PC-3 (cell line): ENCODE data around the gene MAP3K7CL. TPM values are rescaled to one million over a fixed set of nuclear protein-coding genes. Genes with fewer than 3 reads are reported as not detected.

Experiments used
- ATAC-seq: fragments of 200-7000 bp; cut with Tn5 transposase; 2 replicates; pipeline ENCODE4 v1.9.1; 2020; ENCODE audit warnings: mild to moderate bottlenecking, moderate library complexity
- Bru-seq: library from RNA; stranded (reverse); fragments of 400-500 nt; gene quantifications from one replicate; lab custom pipeline; 2021; lab: Mats Ljungman, UMichigan
- BruChase-seq, 2 experiments: library from RNA; stranded (reverse); fragments of 400-500 nt; gene quantifications; one replicate each; lab custom pipeline; 2021; lab: Mats Ljungman, UMichigan
- BruUV-seq: library from RNA; stranded (reverse); fragments of 400-500 nt; replicated peaks from 2 replicates; lab custom pipeline; 2021; lab: Mats Ljungman, UMichigan
- CTCF ChIA-PET: fragments of 300-600 bp; sonication (Branson Sonifier 250); formaldehyde crosslinking; loops from one replicate; lab custom pipeline; 2022; ENCODE audit warnings: antibody characterized with exemption; lab: Charles Lee
- POLR2A ChIA-PET: fragments of 300-600 bp; sonication (Branson Sonifier 250); formaldehyde crosslinking; loops from one replicate; lab custom pipeline; 2022; ENCODE audit warnings: antibody characterized with exemption; ENCODE audit not compliant: unreplicated experiment; lab: Charles Lee
- DNase-seq: peaks from one replicate; pipeline ENCODE4 v3.0.0-alpha.2; 2015
- H2AFZ ChIP-seq: fragments of 300-600 bp; sonication (generic); 2 replicates; pipeline ENCODE4 v1.6.0; 2016; ENCODE audit warnings: antibody characterized with exemption, low read length
- H3F3A ChIP-seq: fragments of 300-600 bp; sonication (generic); one replicate; pipeline ENCODE4 v1.6.0; 2017; ENCODE audit warnings: antibody characterized with exemption, low read length, control low read depth, mild to moderate bottlenecking; ENCODE audit not compliant: unreplicated experiment
- H3K27ac ChIP-seq: fragments of 300-600 bp; sonication (generic); 2 replicates; pipeline ENCODE4 v1.5.1; 2016; ENCODE audit warnings: mild to moderate bottlenecking, low read length
- H3K27me3 ChIP-seq: fragments of 300-600 bp; sonication (generic); 2 replicates; pipeline ENCODE4 v1.6.1; 2016; ENCODE audit warnings: low read length, mixed read lengths
- H3K36me3 ChIP-seq: fragments of 300-600 bp; sonication (generic); 2 replicates; pipeline ENCODE4 v1.6.1; 2016; ENCODE audit warnings: low read depth, mixed run types, low read length, mixed read lengths
- H3K4me1 ChIP-seq: fragments of 300-600 bp; sonication (generic); 2 replicates; pipeline ENCODE4 v1.5.1; 2016; ENCODE audit warnings: low read length; ENCODE audit not compliant: insufficient read depth
- H3K4me2 ChIP-seq: fragments of 300-600 bp; sonication (generic); 2 replicates; pipeline ENCODE4 v1.6.0; 2016; ENCODE audit warnings: low read length
- H3K4me3 ChIP-seq: fragments of 300-600 bp; sonication (generic); 2 replicates; pipeline ENCODE4 v1.5.1; 2016; ENCODE audit warnings: mild to moderate bottlenecking, low read length, mixed read lengths
- H3K79me2 ChIP-seq: fragments of 300-600 bp; sonication (generic); 2 replicates; pipeline ENCODE4 v1.6.1; 2017; ENCODE audit warnings: low read length, mixed read lengths
- H3K9ac ChIP-seq: fragments of 300-600 bp; sonication (generic); 2 replicates; pipeline ENCODE4 v1.6.0; 2016; ENCODE audit warnings: mild to moderate bottlenecking, low read length
- H3K9me2 ChIP-seq: fragments of 300-600 bp; sonication (generic); replicated peaks from 2 replicates; pipeline ENCODE4 v1.6.1; 2016; ENCODE audit warnings: mixed run types, low read length, mixed read lengths
- H3K9me3 ChIP-seq: fragments of 300-600 bp; sonication (generic); 2 replicates; pipeline ENCODE4 v1.6.1; 2016; ENCODE audit warnings: low read length, mixed read lengths
- H4K20me1 ChIP-seq: fragments of 300-600 bp; sonication (generic); 2 replicates; pipeline ENCODE4 v1.6.1; 2016; ENCODE audit warnings: low read length, mixed read lengths
- EZH2 ChIP-seq: fragments of 300-600 bp; sonication (generic); IDR thresholded peaks from one replicate; pipeline ENCODE4 v1.6.1; 2017; ENCODE audit warnings: antibody characterized with exemption, mild to moderate bottlenecking, low read length; ENCODE audit not compliant: unreplicated experiment
- EZH2phosphoT487 ChIP-seq: fragments of 300-600 bp; sonication (generic); IDR thresholded peaks from 2 replicates; pipeline ENCODE4 v1.6.1; 2018; ENCODE audit warnings: mild to moderate bottlenecking, antibody characterized with exemption, low read length, borderline replicate concordance
- intact Hi-C: fragments of 100-400 bp; cut with micrococcal nuclease; formaldehyde crosslinking; loops from 2 replicates; pipeline ENCODE4 v1.9.0; 2023
- long read RNA-seq: library from polyadenylated mRNA; unstranded; transcript quantifications from one replicate; pipeline ENCODE4 v2.0.0, GENCODE V29; 2021; ENCODE audit not compliant: unreplicated experiment
- total RNA-seq: library from RNA; depleted of rRNA; stranded (reverse); fragments of >200 nt; gene quantifications from 2 replicates; pipeline ENCODE4 v1.2.3, GENCODE V29; 2014; rRNA removed
- TF ChIP-seq, protein P1 (sequence below): fragments of 300-600 bp; sonication (generic); conservative IDR thresholded peaks from 2 replicates; pipeline ENCODE4 v1.5.1; 2017; ENCODE audit warnings: antibody characterized with exemption, low read depth, mild to moderate bottlenecking, low read length

MAP3K7CL gene, protein sequence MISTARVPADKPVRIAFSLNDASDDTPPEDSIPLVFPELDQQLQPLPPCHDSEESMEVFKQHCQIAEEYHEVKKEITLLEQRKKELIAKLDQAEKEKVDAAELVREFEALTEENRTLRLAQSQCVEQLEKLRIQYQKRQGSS
- total RNA-seq (0.46 and 1.3 TPM in 2 replicates), Bru-seq, nascent RNA (percentile 47 among the genes with signal in this experiment), BruChase-seq, experiment 1, labeled RNA remaining after a 6-hour chase (percentile 37 among the genes with signal in this experiment), BruChase-seq, experiment 2, labeled RNA remaining after a 2-hour chase (percentile 51 among the genes with signal in this experiment)
- long read RNA-seq, partial matches to known transcripts, result 0 of 3 reads
- long read RNA-seq, other reads (novel, unspliced or antisense), result 2 of 3 reads

DNA sequence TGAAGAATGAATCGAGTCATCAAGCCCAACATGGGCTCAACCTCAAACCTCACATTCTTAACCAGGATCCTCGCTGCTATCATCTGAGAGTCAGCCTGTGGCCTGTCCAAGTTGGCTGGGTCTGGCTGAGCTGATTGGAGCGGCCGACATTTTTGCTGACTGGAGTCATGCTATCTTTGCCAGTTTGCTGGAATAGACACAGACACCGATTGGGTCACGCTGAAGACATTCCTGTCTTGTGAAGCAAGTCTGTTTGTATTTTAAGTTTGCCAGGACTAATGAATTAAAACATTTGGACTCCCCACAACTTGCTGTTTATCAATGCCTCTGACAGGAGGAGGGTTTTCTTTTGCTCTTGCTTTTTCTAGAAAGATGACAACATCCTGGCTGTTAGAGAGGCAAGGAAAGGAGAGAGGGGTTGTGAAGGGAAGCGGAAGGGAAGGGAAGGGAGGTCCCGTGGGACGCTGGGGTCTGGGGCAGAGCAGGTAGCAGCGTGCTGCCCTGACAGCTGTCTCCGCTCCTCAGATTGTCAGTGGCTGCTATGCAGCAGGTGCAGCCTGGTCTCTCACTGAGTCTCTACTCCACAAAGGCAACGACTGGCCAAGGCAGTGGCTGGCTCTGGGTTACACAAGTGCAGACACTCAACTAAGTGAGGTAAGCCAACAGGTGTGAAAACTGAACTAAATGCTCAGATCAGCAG, at the start of gene MAP3K7CL:
Gene MAP3K7CL (plus strand): TSS at position 375 of the 700 bp plus-strand sequence. CDS start 2,701 bp downstream, outside the sequence.
- H4K20me1 ChIP-seq, result no peaks in the 10 kb centered on the region
- no peaks in the 10 kb centered on the region for H3K79me2 ChIP-seq
- ChIA-PET CTCF (no interaction called here), POLR2A (interaction anchor here (0.5 kb wide), 1 partner anchor 312 kb away, joined by 4 read pairs; no protein-coding TSS in a partner anchor)
- no peak within 1 kb of the TSS for H3K9ac ChIP-seq
- H3K9me2 ChIP-seq, result 0 out of 2 replicates have a peak, but pooled peaks cover 2% of the 10 kb centered on the region
- H3K9me3 ChIP-seq, result no peaks in the 10 kb centered on the region
- no peaks in the 10 kb centered on the region for H3F3A ChIP-seq
- no TSS peak for BruUV-seq
- peaks cover 11% of the 10 kb centered on the region for H3K4me1 ChIP-seq
- intact Hi-C loops, result no loop called here
- H3K4me2 ChIP-seq, result peak within 1 kb of the TSS; percentile 54
- no peaks in the 10 kb centered on the region for H3K36me3 ChIP-seq
- ATAC-seq (peak; percentile 96), DNase-seq (peak; percentile 83)
- H2AFZ ChIP-seq, result peak within 1 kb of the TSS; percentile 75
- H3K4me3 ChIP-seq, result 0 out of 2 replicates have a peak within 1 kb of the TSS, but pooled peaks have one; percentile 9
- no peaks in the 10 kb centered on the region for H3K27me3 ChIP-seq
- TF ChIP-seq, protein P1, sequence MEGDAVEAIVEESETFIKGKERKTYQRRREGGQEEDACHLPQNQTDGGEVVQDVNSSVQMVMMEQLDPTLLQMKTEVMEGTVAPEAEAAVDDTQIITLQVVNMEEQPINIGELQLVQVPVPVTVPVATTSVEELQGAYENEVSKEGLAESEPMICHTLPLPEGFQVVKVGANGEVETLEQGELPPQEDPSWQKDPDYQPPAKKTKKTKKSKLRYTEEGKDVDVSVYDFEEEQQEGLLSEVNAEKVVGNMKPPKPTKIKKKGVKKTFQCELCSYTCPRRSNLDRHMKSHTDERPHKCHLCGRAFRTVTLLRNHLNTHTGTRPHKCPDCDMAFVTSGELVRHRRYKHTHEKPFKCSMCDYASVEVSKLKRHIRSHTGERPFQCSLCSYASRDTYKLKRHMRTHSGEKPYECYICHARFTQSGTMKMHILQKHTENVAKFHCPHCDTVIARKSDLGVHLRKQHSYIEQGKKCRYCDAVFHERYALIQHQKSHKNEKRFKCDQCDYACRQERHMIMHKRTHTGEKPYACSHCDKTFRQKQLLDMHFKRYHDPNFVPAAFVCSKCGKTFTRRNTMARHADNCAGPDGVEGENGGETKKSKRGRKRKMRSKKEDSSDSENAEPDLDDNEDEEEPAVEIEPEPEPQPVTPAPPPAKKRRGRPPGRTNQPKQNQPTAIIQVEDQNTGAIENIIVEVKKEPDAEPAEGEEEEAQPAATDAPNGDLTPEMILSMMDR, result no peak
- TF ChIP-seq EZH2, result no peak
- H3K27ac ChIP-seq, result no peak within 1 kb of the TSS; the same call in 1 of the 2 replicates

DNA sequence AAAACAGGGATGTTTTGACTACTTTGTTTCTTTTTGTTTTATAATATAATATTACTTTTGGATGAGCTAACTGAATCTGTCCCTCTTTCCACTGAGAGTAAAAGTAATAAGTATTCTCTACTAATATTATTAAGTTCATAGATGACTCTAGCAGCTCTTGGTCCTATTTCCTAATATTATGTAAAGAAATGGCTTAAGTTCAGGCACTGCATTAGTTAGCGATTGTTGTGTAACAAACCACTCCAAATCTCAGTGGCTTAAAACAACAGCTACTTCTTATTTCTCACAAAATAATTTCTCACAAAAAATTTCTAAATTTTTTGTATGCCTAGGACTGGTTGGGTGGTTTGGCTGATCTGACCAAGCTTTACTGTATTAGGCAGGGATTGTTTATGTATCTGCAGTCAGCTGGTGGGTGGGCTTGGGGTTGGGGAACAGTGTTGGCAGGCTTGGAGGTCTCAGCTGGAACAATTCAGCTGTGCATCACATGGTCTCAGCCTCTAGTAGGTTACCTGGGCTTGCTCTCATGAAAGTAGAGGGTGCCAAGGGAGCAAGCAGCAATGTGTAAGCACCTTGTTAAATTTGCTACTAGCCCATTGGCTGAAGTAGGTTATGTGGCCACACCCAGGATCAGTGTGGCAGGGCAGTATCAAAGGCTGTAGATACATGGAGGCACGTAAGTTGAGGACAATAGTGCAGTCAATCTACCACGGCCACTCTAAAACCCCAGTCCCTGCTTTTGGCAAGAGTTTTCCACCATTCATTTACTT, 48.2 kb upstream of the MAP3K7CL start:
- H3K27me3 ChIP-seq, result no peaks in the 10 kb centered on the region
- no peak overlapping the region for H2AFZ ChIP-seq
- no peak overlapping the region for H3K9ac ChIP-seq
- ChIA-PET CTCF (interaction anchor here (0.5 to 0.6 kb wide), 2 partner anchors 279 to 282 kb away, joined by 3 read pairs; no protein-coding TSS in a partner anchor), POLR2A (interaction anchor here (0.6 kb wide), 1 partner anchor 16 kb away, joined by 3 read pairs; no protein-coding TSS in a partner anchor)
- no peaks in the 10 kb centered on the region for H3K79me2 ChIP-seq
- no peak overlapping the region for H3K4me3 ChIP-seq
- intact Hi-C loops, result loop anchor here (10.0 kb wide), 1 partner anchor 2003 kb away; no protein-coding TSS in a partner anchor
- no peak overlapping the region for H3K27ac ChIP-seq
- H3K9me3 ChIP-seq, result no peaks in the 10 kb centered on the region
- no TSS peak for BruUV-seq
- no peak for TF ChIP-seq EZH2
- TF ChIP-seq EZH2phosphoT487, result no peak
- TF ChIP-seq, protein P1, result no peak
- no peaks in the 10 kb centered on the region for H3K36me3 ChIP-seq
- H3K9me2 ChIP-seq, result 0 out of 2 replicates have a peak, but pooled peaks cover 5% of the 10 kb centered on the region
- ATAC-seq, result no peak
- H3F3A ChIP-seq, result no peaks in the 10 kb centered on the region
- peaks cover 17% of the 10 kb centered on the region for H3K4me1 ChIP-seq
- no peak for DNase-seq
- H4K20me1 ChIP-seq, result no peaks in the 10 kb centered on the region
- H3K4me2 ChIP-seq, result no peak overlapping the region
